HG03520 (cell line): Measurements from ENCODE around the gene NPAS2.
A peak's percentile ranks its signal among the peaks of the same experiment; 100 is the strongest.

Source experiments
- ATAC-seq: cut with Tn5 transposase; IDR thresholded peaks from one replicate; pipeline ENCODE4 v1.9.1; 2021; ENCODE audit warnings: mild to moderate bottlenecking, moderate library complexity; ENCODE audit not compliant: unreplicated experiment

The NPAS2 gene

DNA sequence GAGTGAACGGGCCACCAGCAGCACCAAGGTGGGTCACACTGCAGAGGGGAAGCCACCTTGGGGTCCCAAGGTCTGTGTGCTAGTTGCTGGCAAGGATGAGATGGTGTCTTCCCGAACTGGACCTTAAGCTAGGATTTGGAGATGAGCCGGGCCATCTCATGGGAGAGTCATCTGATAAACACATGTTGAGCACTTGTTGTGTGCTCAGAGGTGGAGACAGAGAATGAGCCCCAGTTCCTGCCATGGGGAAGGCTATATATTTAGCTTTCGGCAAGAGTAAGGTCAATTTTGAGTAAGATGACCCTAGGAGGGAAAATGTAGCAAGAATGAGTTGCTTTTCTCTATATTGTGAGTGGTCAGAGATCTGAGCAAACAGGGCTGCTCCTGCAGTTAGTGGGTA lies 140.7 kb downstream of the NPAS2 start:
- ATAC-seq: no peak

- ATAC-seq: no peak
Observed at GRCh38 chr2:100962366-100963025, 142.6 kb downstream of the NPAS2 start.

DNA sequence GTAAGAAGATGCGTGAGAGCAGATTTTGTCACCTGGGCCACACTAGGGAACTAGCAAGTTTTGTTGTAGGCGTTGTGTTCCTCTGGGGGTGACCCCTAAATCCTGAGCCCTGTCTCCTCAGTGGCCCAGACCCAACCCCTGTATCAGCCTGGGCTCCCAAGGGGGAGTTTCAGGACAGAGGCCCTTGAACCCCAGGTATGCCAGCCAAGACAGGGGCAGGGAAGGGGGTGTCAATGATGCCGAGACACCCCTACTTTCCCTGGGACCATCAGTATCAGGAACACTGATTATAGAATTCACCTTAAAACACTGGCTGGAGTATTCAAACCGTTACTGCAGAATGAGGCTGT lies 143.1 kb downstream of the NPAS2 start:
- no peak for ATAC-seq

- ATAC-seq: no peak
Observed at GRCh38 chr2:100964222-100964621, 144.3 kb downstream of the NPAS2 start.

DNA sequence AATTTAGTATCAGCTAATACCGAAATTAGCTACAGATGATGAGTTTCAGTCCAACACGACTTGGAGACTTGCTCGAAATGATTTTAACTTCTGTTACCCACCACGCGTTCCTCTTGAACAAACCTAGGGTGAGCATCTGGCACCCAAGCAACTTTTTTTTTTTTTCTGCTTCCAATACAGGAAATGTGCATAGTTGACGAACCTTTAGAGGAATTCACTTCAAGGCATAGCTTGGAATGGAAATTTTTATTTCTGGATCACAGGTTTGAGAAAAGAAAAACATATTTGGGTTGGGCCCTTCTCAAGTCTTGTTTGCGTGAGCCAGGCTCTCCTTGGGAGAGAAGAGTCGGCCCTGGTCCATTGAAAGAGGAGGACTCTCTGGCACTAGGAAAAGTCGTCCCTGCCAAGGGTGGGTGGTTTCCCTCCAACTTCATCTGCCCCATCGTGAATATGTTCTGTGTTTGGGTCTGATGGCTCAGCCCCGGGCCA lies 144.8 kb downstream of the NPAS2 start:
- no peak for ATAC-seq

- ATAC-seq: no peak
Observed at GRCh38 chr2:100965596-100965995, 145.7 kb downstream of the NPAS2 start.

DNA sequence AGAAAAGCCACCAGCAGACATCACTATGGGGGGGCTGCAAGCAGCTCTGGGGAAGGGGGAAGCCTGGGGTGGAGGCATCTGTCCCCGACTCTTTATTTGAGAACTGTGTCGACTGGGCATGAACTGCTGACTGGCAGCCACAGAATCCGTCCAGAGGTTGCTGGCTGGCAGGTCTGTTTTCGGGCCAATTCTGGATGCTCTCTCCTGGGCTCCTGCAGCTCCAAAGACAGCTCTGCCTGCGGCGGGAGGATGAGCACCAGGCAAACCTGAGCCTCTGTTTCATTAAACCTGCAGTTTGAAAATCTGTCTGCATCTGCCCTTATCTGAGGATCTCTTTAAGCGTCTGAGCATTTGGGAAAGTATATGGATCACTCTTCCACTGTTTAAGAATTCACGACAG lies 147.8 kb downstream of the NPAS2 start:
- no peak for ATAC-seq

DNA sequence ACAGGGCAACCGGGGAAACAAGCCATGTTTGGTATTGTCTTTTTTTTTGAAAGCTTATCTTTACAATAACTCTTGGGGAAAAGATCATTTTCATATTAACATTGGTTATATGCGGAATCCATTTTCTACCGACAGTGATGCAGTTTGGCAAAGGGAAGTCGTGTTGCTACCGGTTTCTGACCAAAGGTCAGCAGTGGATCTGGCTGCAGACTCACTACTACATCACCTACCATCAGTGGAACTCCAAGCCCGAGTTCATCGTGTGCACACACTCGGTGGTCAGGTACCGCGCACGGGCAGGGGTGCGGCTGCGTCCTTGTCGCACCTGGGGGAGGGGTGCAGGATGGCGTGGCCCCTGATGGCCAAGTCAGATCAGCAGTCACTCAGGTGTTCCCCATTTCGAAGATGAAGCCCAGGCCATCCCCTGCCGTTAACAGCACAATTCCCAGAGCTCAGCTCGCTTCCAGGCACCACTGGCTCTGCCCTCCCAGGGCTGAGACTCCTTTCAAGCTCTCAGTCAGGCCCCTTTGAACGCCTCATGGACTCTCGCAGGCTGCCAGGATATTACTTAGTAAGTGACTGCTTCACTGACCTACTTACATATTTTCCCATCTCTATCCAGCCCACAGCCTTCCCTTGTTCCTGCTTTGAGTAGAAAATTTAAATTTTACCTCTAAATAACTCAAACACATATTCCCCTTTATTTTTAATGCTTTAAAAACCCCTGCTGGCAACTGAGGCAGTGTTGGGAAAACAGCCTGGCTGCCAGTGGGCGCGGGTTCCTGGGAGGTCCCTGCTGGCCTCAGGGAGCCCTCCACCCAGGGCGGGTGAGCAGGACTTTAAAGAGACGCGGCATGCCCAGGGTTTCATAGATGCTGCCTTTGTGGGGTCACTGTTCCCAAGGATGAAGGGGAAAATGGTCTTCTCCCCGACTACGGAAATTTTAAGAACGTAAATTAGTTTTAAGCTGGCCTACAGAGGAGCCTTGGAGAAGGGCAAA lies 148.5 kb downstream of the NPAS2 start:
- ATAC-seq: no peak

- no peak for ATAC-seq
Observed at GRCh38 chr2:100969998-100970397, 150.1 kb downstream of the NPAS2 start.

DNA sequence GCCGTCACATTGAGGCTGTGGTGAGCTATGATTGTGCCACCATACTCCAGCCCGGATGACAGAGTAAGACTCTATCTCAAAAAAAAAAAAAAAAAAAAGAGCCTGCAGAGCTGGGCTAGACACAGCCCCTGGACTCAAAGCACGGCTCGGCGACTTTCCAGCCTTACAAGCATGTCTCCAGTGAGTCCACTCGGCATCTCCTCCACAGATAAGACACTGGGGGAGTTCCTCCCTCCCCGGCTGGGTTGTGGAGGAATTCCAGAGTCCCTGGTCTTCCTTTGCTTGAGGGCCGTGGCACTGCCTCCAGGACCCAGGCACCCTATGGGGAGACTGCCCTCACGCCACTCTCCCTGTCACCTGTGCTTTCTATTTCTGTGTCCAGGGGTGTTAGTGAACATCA lies 151.3 kb downstream of the NPAS2 start:
- ATAC-seq: no peak

DNA sequence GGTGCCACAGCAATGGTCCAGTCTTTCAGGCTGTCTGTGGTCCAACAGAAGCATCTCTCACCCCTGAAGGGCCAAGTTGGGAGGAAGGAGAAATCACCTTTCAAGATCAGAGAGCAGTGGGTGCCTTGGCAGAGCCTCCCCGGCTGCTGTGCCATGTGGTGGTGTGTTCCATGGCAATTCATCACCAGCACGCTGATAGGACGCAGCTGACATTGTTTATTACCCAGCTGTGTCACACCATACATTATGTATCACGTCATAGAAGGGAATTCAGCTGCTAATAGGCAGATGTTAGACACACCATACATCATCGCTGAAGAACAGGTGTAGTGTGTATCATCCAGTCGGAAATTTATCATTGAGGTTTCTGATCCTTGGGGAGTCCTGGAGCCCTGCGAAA lies 152.5 kb downstream of the NPAS2 start:
- ATAC-seq: no peak

DNA sequence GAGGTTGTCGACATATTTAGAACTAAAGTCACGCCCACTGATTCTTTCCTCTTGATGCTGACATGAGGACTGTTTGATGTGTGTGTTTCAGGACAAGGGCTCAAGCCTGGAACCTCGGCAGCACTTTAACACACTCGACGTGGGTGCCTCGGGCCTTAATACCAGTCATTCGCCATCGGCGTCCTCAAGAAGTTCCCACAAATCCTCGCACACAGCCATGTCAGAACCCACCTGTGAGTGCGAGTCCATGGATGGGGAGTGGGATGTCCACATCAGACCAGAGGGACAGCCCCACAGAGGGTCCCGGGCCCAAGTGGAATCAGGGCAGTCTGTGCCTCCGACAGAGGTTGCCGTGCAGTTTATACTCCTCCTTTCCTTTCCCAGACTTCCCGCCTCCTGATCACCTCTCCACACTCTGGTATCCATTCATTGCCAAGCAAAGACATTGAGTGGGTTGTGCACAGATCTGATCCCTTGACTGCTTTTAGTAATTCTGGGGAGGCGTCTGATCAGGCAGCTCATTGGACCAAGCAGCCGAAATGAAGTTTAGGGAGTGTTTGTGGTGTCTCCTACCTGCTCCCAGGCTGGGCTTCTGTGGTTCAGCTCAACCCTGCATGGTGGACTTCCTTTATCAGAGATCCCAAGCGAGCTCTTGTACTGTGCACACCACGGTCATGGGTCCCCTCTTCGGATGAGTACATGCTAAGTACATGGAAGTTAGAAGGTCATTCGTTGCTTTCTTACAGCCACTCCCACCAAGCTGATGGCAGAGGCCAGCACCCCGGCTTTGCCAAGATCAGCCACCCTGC lies 155.0 kb downstream of the NPAS2 start:
- no peak for ATAC-seq

DNA sequence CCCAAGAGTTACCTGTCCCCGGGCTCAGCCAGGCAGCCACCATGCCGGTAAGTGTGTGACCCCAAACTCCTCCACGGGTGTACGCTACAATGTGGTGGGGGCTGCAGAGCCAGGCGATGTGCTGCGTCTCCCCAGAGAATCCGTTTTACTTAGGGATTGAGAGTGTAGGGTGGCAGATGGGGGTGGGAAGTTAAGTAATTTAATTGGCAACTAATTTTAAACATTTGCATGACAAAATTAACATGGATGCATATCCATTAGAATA lies 155.5 kb downstream of the NPAS2 start:
- ATAC-seq: no peak

GRCh38 chr2:100976061-100976460 lies 156.1 kb downstream of the NPAS2 start:
- ATAC-seq: no peak

DNA sequence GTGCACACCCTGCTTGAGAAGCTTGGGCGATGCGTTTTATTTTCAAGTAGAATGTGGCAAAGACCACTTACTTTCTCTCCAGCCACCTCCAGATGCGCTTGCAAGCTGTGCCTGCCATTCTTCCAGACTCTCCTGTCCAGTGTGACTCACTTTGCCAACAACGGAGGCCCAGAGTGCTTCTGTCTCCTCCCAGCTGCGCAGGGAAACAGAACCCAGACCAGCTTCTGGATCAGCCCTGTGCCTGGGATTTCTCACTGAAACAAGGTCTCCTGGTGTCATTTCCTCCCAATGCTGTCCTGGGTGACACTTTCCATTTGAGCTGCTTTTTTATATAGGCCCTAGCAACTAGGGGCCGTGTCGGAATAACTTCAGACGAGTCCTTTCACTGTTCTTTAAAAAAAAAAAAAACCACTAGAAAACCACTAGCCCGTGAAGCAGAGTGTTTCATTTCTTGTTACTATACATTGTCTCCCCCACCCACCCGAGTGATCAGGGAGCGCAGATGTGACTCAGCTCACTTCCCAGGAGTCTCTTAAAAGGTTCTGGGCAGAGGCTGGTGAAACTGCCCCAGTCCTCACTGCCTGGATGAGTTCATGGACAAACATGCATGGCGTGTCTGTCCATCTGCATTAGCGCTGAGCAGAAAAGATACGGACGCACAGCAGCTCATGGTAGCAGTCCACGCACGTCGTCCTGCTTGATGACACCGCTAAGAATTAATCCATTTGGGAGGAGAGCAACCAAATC lies 156.9 kb downstream of the NPAS2 start:
- ATAC-seq: peak; percentile 76

DNA sequence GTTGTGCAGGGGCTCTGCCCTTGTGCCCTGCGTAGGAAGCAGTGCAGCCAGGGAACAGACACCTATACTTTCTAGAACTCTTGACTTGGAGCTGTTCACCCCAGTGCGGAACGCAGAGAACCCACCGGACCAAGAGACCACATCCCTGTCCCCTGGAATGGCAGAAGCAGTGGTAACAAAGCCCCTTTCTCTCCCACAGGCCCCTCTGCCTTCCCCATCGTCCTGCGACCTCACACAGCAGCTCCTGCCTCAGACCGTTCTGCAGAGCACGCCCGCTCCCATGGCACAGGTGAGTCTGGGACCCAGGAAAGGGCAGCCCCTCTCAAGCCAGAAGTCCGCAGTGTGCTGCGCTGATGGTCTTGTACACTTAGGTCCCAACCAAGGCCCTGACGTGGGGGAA lies 157.6 kb downstream of the NPAS2 start:
- peak; percentile 10 for ATAC-seq

GRCh38 chr2:100978582-100979191 lies 158.7 kb downstream of the NPAS2 start:
- ATAC-seq: no peak

- no peak for ATAC-seq
Observed at GRCh38 chr2:100980046-100980445, 160.1 kb downstream of the NPAS2 start.

DNA sequence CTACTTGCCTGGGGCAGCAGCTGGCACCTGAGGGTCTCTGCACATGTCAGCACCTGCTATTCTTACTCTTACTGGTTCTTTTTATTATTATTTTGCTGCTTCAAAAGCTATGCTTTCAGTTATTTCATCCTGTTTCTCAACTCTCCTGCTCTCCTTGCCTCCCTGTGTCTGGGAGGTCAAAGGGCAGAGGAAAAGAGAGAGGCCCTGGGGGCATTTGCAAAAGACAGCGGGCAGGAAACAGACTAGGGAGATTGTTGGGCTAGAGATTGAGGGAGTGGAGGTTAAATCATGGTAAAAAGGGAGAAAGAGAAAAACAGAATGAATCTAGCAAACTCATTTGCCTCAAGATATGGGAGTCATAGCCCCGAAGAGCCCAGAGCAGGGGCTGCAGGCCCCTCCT lies 161.1 kb downstream of the NPAS2 start:
- no peak for ATAC-seq

DNA sequence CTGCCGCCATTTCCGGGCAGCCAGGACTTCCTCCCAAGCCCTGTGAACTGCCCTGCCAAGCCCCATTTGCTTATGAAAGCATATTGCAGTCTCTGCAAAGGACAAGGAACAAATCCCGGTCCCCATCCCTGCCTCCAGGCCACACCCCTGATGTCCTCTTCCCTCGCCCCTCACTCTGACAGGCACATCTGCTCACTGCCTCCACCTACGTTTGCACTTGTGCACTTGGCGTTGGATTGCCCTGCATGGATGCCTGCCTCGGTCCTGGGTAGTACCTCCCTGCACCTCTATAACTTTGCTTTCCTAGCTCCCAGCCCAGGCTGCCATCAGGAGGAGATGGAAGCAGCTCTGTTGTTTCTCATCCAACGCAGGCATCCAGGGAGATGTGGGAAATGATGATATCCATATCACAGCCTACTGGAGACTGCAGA lies 162.5 kb downstream of the NPAS2 start:
- no peak for ATAC-seq
